K562 (cell line): ENCODE measurements around the gene BLTP3B. TPM values are rescaled to one million over a fixed set of nuclear protein-coding genes. Genes with fewer than 3 reads are reported as not detected.

Experiments used
- ATAC-seq: fragments of 200-7000 bp; cut with Tn5 transposase; 3 replicates; pipeline ENCODE4 v1.9.1; 2020; ENCODE audit warnings: moderate library complexity
- BruUV-seq: library from RNA; stranded (reverse); fragments of 400-500 nt; replicated peaks from 2 replicates; lab custom pipeline; 2021; lab: Mats Ljungman, UMichigan
- CTCF ChIA-PET: fragments of 300-600 bp; formaldehyde crosslinking; extraction: SDS; loops from one replicate; lab custom pipeline; 2021; ENCODE audit warnings: low intra/inter-chr PET ratio; lab: Yijun Ruan, JAX
- POLR2A ChIA-PET: fragments of 300-600, 350-650 bp; sonication (Branson Sonifier 250); formaldehyde crosslinking; extraction: SDS; loops from one replicate; lab custom pipeline; 2021; ENCODE audit warnings: antibody characterized with exemption, inconsistent platforms; lab: Yijun Ruan, JAX
- DNase-seq, 4 experiments: peaks; one replicate each; pipeline versions ENCODE4 v3.0.0 to v3.0.0-alpha.2; 2011 to 2018; ENCODE audit warnings: low spot score in 3 of 4, mixed read lengths in 3 of 4; ENCODE audit errors: extremely low read depth in 1 of 4
- FAIRE-seq: peaks from 2 replicates; lab custom pipeline; 2011; peaks lifted over from hg19 to GRCh38; lab: Jason Lieb, UNC
- H2AFZ ChIP-seq: 2 replicates; pipeline ENCODE4 v1.6.0; 2011; ENCODE audit warnings: low read depth, low read length, control low read depth, inconsistent platforms
- H3K27ac ChIP-seq: fragments of 200-600 bp; 3 replicates; pipeline ENCODE4 v1.8.0; 2011; ENCODE audit warnings: low read depth, mild to moderate bottlenecking, control low read depth, inconsistent platforms, low read length, moderate library complexity, mixed read lengths; ENCODE audit errors: extremely low read depth
- H3K27me3 ChIP-seq, 2 experiments: fragments of 300-600 bp in 1 of 2; 2 replicates in 1 of 2; 3 replicates in 1 of 2; pipeline versions ENCODE4 v1.6.0 to v1.8.0; 2011; ENCODE audit warnings: inconsistent platforms in 2 of 2, low read length in 2 of 2, mild to moderate bottlenecking in 1 of 2, mixed read lengths in 1 of 2, moderate library complexity in 1 of 2; ENCODE audit not compliant: control insufficient read depth in 2 of 2, insufficient read depth in 2 of 2
- H3K36me3 ChIP-seq: fragments of 300-600 bp; 3 replicates; pipeline ENCODE4 v1.8.0; 2011; ENCODE audit warnings: mild to moderate bottlenecking, low read length, inconsistent platforms; ENCODE audit not compliant: control insufficient read depth, insufficient read depth
- H3K4me1 ChIP-seq, 2 experiments: fragments of 200-600 bp in 1 of 2; replicated peaks in 1 of 2; 2 replicates in 1 of 2; 3 replicates in 1 of 2; pipeline versions ENCODE4 v1.5.1 to v1.8.0; 2011; ENCODE audit warnings: inconsistent platforms in 2 of 2, low read length in 2 of 2, mild to moderate bottlenecking in 1 of 2, mixed read lengths in 1 of 2, moderate library complexity in 1 of 2; ENCODE audit not compliant: control insufficient read depth in 2 of 2, insufficient read depth in 2 of 2
- H3K4me2 ChIP-seq: 2 replicates; pipeline ENCODE4 v1.6.1; 2011; ENCODE audit warnings: low read length, control low read depth, inconsistent platforms, mixed read lengths; ENCODE audit not compliant: insufficient read depth
- H3K4me3 ChIP-seq: fragments of 200-600 bp; sonication (generic), shearing (Covaris generic); 2 replicates; pipeline ENCODE4 v1.5.1; 2016; ENCODE audit warnings: control low read depth, inconsistent platforms
- H3K79me2 ChIP-seq: fragments of 200-600 bp; 3 replicates; pipeline ENCODE4 v1.8.0; 2011; ENCODE audit warnings: low read length, inconsistent platforms; ENCODE audit not compliant: control insufficient read depth, insufficient read depth
- H3K9ac ChIP-seq, 2 experiments: 2 replicates each; pipeline versions ENCODE4 v1.6.0 to v1.6.1; 2011; ENCODE audit warnings: low read depth in 2 of 2, low read length in 2 of 2, control low read depth in 1 of 2, inconsistent platforms in 1 of 2, mild to moderate bottlenecking in 1 of 2, mixed read lengths in 1 of 2; ENCODE audit not compliant: insufficient read depth in 1 of 2
- H3K9me1 ChIP-seq: one replicate; pipeline ENCODE4 v1.6.0; 2011; ENCODE audit warnings: inconsistent platforms, mild to moderate bottlenecking, low read length, moderate library complexity; ENCODE audit not compliant: control insufficient read depth, insufficient read depth
- H3K9me3 ChIP-seq: replicated peaks from 2 replicates; pipeline ENCODE4 v1.5.1; 2011; ENCODE audit warnings: low read depth, low read length, inconsistent platforms; ENCODE audit not compliant: control insufficient read depth, insufficient read depth
- H4K20me1 ChIP-seq: replicated peaks from 2 replicates; pipeline ENCODE4 v1.6.1; 2011; ENCODE audit warnings: low read length, inconsistent platforms, mixed read lengths; ENCODE audit not compliant: control insufficient read depth, insufficient read depth
- BDP1 ChIP-seq: IDR thresholded peaks from 3 replicates; pipeline ENCODE4 v1.6.1; 2011; ENCODE audit not compliant: insufficient read length, insufficient read depth
- GABPB2 ChIP-seq: fragments of 250-450 bp; sonication (Bioruptor Pico); conservative IDR thresholded peaks from 2 replicates; pipeline ENCODE4 v1.5.1; 2021; ENCODE audit warnings: mild to moderate bottlenecking
- MITF ChIP-seq: IDR thresholded peaks from 2 replicates; pipeline ENCODE4 v1.6.1; 2014; ENCODE audit warnings: antibody characterized with exemption
- TCF3 ChIP-seq: sonication (generic); formaldehyde crosslinking; IDR thresholded peaks from 2 replicates; pipeline ENCODE4 v1.4.0; 2020; ENCODE audit warnings: mild to moderate bottlenecking, missing genetic modification reagents
- WGBS: fragments of 100-300 bp; shearing (Covaris generic); methylation state at CpG from one replicate; pipeline ENCODE4 v1.1.6; 2016; ENCODE audit warnings: low coverage, mixed read lengths; ENCODE audit not compliant: insufficient coverage; ENCODE audit errors: missing lambda C conversion rate; 5-methylcytosine and 5-hydroxymethylcytosine counted together
- in situ Hi-C: fragments of 300-500 bp; cut with MboI; formaldehyde crosslinking; loops from 4 replicates; pipeline ENCODE4 v1.15.0; 2018; ENCODE audit warnings: inconsistent platforms, mixed read lengths
- intact Hi-C: fragments of 100-400 bp; cut with micrococcal nuclease; formaldehyde crosslinking; loops from 2 replicates; pipeline ENCODE4 v1.14.2; 2022
- microRNA counts: library from miRNA; unstranded; fragments of <30 nt; microRNA quantifications from one replicate; lab custom pipeline; 2016
- microRNA-seq: library from miRNA; unstranded; fragments of <30 nt; microRNA quantifications from one replicate; pipeline ENCODE4, GENCODE V29; 2018; ENCODE audit warnings: borderline microRNAs expressed
- polyA plus RNA-seq, 8 experiments: library from polyadenylated mRNA; depleted of rRNA in 4 of 8; stranded (reverse) in 5 of 8; unstranded in 3 of 8; fragments of >200 nt; fragmentation: Nextera tagmentation in 2 of 8; fragmentation: Illumina TruSeq in 1 of 8; extraction: Ambion mirVana in 2 of 8; extraction: Trizol in 1 of 8; gene quantifications; 2 replicates each; pipeline versions ENCODE4 v1.2.1 to v1.2.3, GENCODE V29; 2011 to 2014; ENCODE audit warnings: inconsistent platforms in 1 of 8, missing spikeins in 1 of 8
- small RNA-seq: library from RNA; depleted of rRNA; stranded (forward); fragments of <200 nt; gene quantifications from one replicate; pipeline ENCODE3, GENCODE V24; 2014
- total RNA-seq, 7 experiments: library from RNA; depleted of rRNA in 6 of 7; stranded (reverse); fragments of >200 nt in 6 of 7; fragmentation: Illumina TruSeq in 2 of 7; extraction: Trizol in 2 of 7; gene quantifications; 2 replicates each; pipeline versions ENCODE4 v1.2.1 to v1.2.3, GENCODE V29; 2011 to 2021; ENCODE audit warnings: low replicate concordance in 1 of 7

The BLTP3B gene
- total and polyA plus RNA-seq, 9 of the 15 experiments (the other 6 are each of a cell fraction or from before 2014, with no cell fraction given) = 3.9 to 27.4 (median 19.7) TPM

GRCh38 chr12:100101000-100101399, 41.7 kb downstream of the BLTP3B start:
- Histone ChIP-seq H3K4me3 (no peak overlapping the region), H3K9me1 (no peaks in the 10 kb centered on the region), H3K27ac (no peak overlapping the region), H2AFZ (no peak overlapping the region), H3K4me1 (no peaks in the 10 kb centered on the region), H3K4me2 (no peak overlapping the region), H4K20me1 (no peaks in the 10 kb centered on the region), H3K79me2 (no peaks in the 10 kb centered on the region), H3K9me3 (no peaks in the 10 kb centered on the region), H3K36me3 (peaks cover 16% of the 10 kb centered on the region; the same call in 1 of the 3 replicates), H3K9ac (no peak overlapping the region), H3K27me3 (no peaks in the 10 kb centered on the region)
- ATAC-seq (no peak), DNase-seq (no peak), FAIRE-seq (no peak)
- BruUV-seq = no TSS peak
- intact Hi-C loops (no loop called here), in situ Hi-C loops (no loop called here)
- POLR2A ChIA-PET = no interaction called here
- TF ChIP-seq MITF (no peak), GABPB2 (CRISPR knock-in tag) (no peak), BDP1 (no peak), TCF3 (CRISPR knock-in tag) (no peak)
- CTCF ChIA-PET = no interaction called here
- WGBS = 67% methylated on average over 3 of the region's 3 CpGs

MicroRNAs encoded within 50 kb of the gene (microRNA counts, 767-probe panel; counts per million panel counts)
- 1,651 counts per million, percentile 41 among the panel's probes with 10 or more counts for microRNA hsa-miR-1827 (lab: Ali Mortazavi, UCI)

Small RNA genes within 50 kb of the gene (microRNA-seq; reads per million reads assigned to microRNA genes)
- gene MIR1827 = not detected

Small RNA genes within 50 kb of the gene (small RNA-seq; reads per million reads assigned to genes)
- gene MIR1827 = not detected
- gene RN7SL176P = not detected

Other genes with a start within 250 kb of the BLTP3B start
- not detected in 2 replicates for gene ANKS1B, start 157.9 kb downstream of the BLTP3B start, total RNA-seq (2014; rRNA removed)
- gene ANKS1B, start 157.9 kb downstream of the BLTP3B start, total RNA-seq (2014; rRNA removed; fragmentation: Illumina TruSeq; extraction: Trizol) = not detected in 2 replicates
- 0.47 TPM in 1 of 2 replicates, not detected in the other for gene ANKS1B, start 157.9 kb downstream of the BLTP3B start, total RNA-seq (2015; rRNA removed; fragmentation: Illumina TruSeq; extraction: Trizol)
- gene ANKS1B, start 157.9 kb downstream of the BLTP3B start, total RNA-seq (2021) = not detected in 2 replicates
- 0.05 TPM in 1 of 2 replicates, not detected in the other for gene ANKS1B, start 157.9 kb downstream of the BLTP3B start, polyA plus RNA-seq (2011; rRNA removed)
- gene ANKS1B, start 157.9 kb downstream of the BLTP3B start, polyA plus RNA-seq (2014; fragmentation: Illumina TruSeq; extraction: Trizol) = 0.04 TPM in 1 of 2 replicates, not detected in the other
- under 1 TPM; 0.28 to 0.35 TPM for gene ANKS1B, start 157.9 kb downstream of the BLTP3B start, polyA plus RNA-seq (2014; fragmentation: Nextera tagmentation; extraction: Ambion mirVana)
- gene ANKS1B, start 157.9 kb downstream of the BLTP3B start, polyA plus RNA-seq (2014; rRNA removed) = 0.08 TPM in 1 of 2 replicates, not detected in the other
- gene ACTR6, start 57.9 kb upstream of the BLTP3B start, total RNA-seq (2014; rRNA removed) = 25.7 and 26.1 TPM in 2 replicates
- gene ACTR6, start 57.9 kb upstream of the BLTP3B start, total RNA-seq (2014; rRNA removed; fragmentation: Illumina TruSeq; extraction: Trizol) = 88.6 and 117 TPM in 2 replicates
- 42.9 and 49.0 TPM in 2 replicates for gene ACTR6, start 57.9 kb upstream of the BLTP3B start, total RNA-seq (2015; rRNA removed; fragmentation: Illumina TruSeq; extraction: Trizol)
- gene ACTR6, start 57.9 kb upstream of the BLTP3B start, total RNA-seq (2021) = 67.4 and 74.5 TPM in 2 replicates
- gene ACTR6, start 57.9 kb upstream of the BLTP3B start, polyA plus RNA-seq (2011; rRNA removed) = 87.2 and 102 TPM in 2 replicates
- gene ACTR6, start 57.9 kb upstream of the BLTP3B start, polyA plus RNA-seq (2014; fragmentation: Illumina TruSeq; extraction: Trizol) = 58.4 and 70.9 TPM in 2 replicates
- gene ACTR6, start 57.9 kb upstream of the BLTP3B start, polyA plus RNA-seq (2014; fragmentation: Nextera tagmentation; extraction: Ambion mirVana) = 100 to 1,000 TPM in 1 of 2 experiments, 10 to 100 TPM in 1; 99.8 to 109 TPM
- gene ACTR6, start 57.9 kb upstream of the BLTP3B start, polyA plus RNA-seq (2014; rRNA removed) = 42.9 and 44.9 TPM in 2 replicates
- 3.0 and 3.6 TPM in 2 replicates for gene DEPDC4, start 124.2 kb upstream of the BLTP3B start, total RNA-seq (2014; rRNA removed)
- gene DEPDC4, start 124.2 kb upstream of the BLTP3B start, total RNA-seq (2014; rRNA removed; fragmentation: Illumina TruSeq; extraction: Trizol) = 6.9 and 8.8 TPM in 2 replicates
- gene DEPDC4, start 124.2 kb upstream of the BLTP3B start, total RNA-seq (2015; rRNA removed; fragmentation: Illumina TruSeq; extraction: Trizol) = 4.6 and 5.0 TPM in 2 replicates
- gene DEPDC4, start 124.2 kb upstream of the BLTP3B start, total RNA-seq (2021) = 4.3 and 5.7 TPM in 2 replicates
- gene DEPDC4, start 124.2 kb upstream of the BLTP3B start, polyA plus RNA-seq (2011; rRNA removed) = 5.2 and 9.5 TPM in 2 replicates
- gene DEPDC4, start 124.2 kb upstream of the BLTP3B start, polyA plus RNA-seq (2014; fragmentation: Illumina TruSeq; extraction: Trizol) = 7.3 and 8.3 TPM in 2 replicates
- gene DEPDC4, start 124.2 kb upstream of the BLTP3B start, polyA plus RNA-seq (2014; fragmentation: Nextera tagmentation; extraction: Ambion mirVana) = 10 to 100 TPM; 11.9 to 13.2 TPM
- gene DEPDC4, start 124.2 kb upstream of the BLTP3B start, polyA plus RNA-seq (2014; rRNA removed) = 5.6 and 7.4 TPM in 2 replicates
- 27.3 and 28.2 TPM in 2 replicates for gene SCYL2, start 124.3 kb upstream of the BLTP3B start, total RNA-seq (2014; rRNA removed)
- 46.9 and 53.9 TPM in 2 replicates for gene SCYL2, start 124.3 kb upstream of the BLTP3B start, total RNA-seq (2014; rRNA removed; fragmentation: Illumina TruSeq; extraction: Trizol)
- 42.3 and 49.0 TPM in 2 replicates for gene SCYL2, start 124.3 kb upstream of the BLTP3B start, total RNA-seq (2015; rRNA removed; fragmentation: Illumina TruSeq; extraction: Trizol)
- gene SCYL2, start 124.3 kb upstream of the BLTP3B start, total RNA-seq (2021) = 35.2 and 39.1 TPM in 2 replicates
- gene SCYL2, start 124.3 kb upstream of the BLTP3B start, polyA plus RNA-seq (2011; rRNA removed) = 24.4 and 32.9 TPM in 2 replicates
- gene SCYL2, start 124.3 kb upstream of the BLTP3B start, polyA plus RNA-seq (2014; fragmentation: Illumina TruSeq; extraction: Trizol) = 33.9 and 39.8 TPM in 2 replicates
- 10 to 100 TPM in 1 of 2 experiments, 1 to 10 TPM in 1; 9.9 to 11.8 TPM for gene SCYL2, start 124.3 kb upstream of the BLTP3B start, polyA plus RNA-seq (2014; fragmentation: Nextera tagmentation; extraction: Ambion mirVana)
- 18.5 and 18.7 TPM in 2 replicates for gene SCYL2, start 124.3 kb upstream of the BLTP3B start, polyA plus RNA-seq (2014; rRNA removed)
- not detected in 2 replicates for gene SLC17A8, start 214.2 kb upstream of the BLTP3B start, total RNA-seq (2014; rRNA removed)
- gene SLC17A8, start 214.2 kb upstream of the BLTP3B start, total RNA-seq (2014; rRNA removed; fragmentation: Illumina TruSeq; extraction: Trizol) = not detected in 2 replicates
- not detected in 2 replicates for gene SLC17A8, start 214.2 kb upstream of the BLTP3B start, total RNA-seq (2015; rRNA removed; fragmentation: Illumina TruSeq; extraction: Trizol)
- not detected in 2 replicates for gene SLC17A8, start 214.2 kb upstream of the BLTP3B start, total RNA-seq (2021)
- not detected in 2 replicates for gene SLC17A8, start 214.2 kb upstream of the BLTP3B start, polyA plus RNA-seq (2011; rRNA removed)
- gene SLC17A8, start 214.2 kb upstream of the BLTP3B start, polyA plus RNA-seq (2014; fragmentation: Illumina TruSeq; extraction: Trizol) = not detected in 2 replicates
- gene SLC17A8, start 214.2 kb upstream of the BLTP3B start, polyA plus RNA-seq (2014; fragmentation: Nextera tagmentation; extraction: Ambion mirVana) = not detected
- 0.03 TPM in 1 of 2 replicates, not detected in the other for gene SLC17A8, start 214.2 kb upstream of the BLTP3B start, polyA plus RNA-seq (2014; rRNA removed)